HG02759 (cell line): ENCODE results near the gene THBS2.
"Not testable (repeated sequence)": the region's sequence is repeated elsewhere in the genome, so short reads cannot be mapped to it uniquely, and the experiment has no call there.

Experiments used
- ATAC-seq: cut with Tn5 transposase; IDR thresholded peaks from one replicate; pipeline ENCODE4 v1.9.1; 2021; ENCODE audit warnings: mild to moderate bottlenecking, moderate library complexity; ENCODE audit not compliant: unreplicated experiment

Gene THBS2

GRCh38 chr6:169253337-169254238, at the start of gene THBS2:
Gene THBS2, minus strand, starts transcription at chr6:169253846. Its CDS starts 3,062 bp downstream, at chr6:169250784.
- ATAC-seq = no peak

- no peak for ATAC-seq
Measured at GRCh38 chr6:169302716-169303115, 49.1 kb upstream of the THBS2 start.

- no peak for ATAC-seq
Measured at GRCh38 chr6:169302255-169302654, 48.6 kb upstream of the THBS2 start.

GRCh38 chr6:169300916-169301315, 47.3 kb upstream of the THBS2 start:
- ATAC-seq = no peak

GRCh38 chr6:169298626-169299025, 45.0 kb upstream of the THBS2 start:
- ATAC-seq = not testable (repeated sequence)

- ATAC-seq = no peak
Measured at GRCh38 chr6:169296622-169297021, 43.0 kb upstream of the THBS2 start.

GRCh38 chr6:169296170-169296569, 42.5 kb upstream of the THBS2 start:
- no peak for ATAC-seq

- ATAC-seq = no peak
Measured at GRCh38 chr6:169293196-169293595, 39.5 kb upstream of the THBS2 start.

GRCh38 chr6:169292338-169293124, 38.9 kb upstream of the THBS2 start:
- no peak for ATAC-seq

- no peak for ATAC-seq
Measured at GRCh38 chr6:169291646-169292337, 38.1 kb upstream of the THBS2 start.

GRCh38 chr6:169291148-169291547, 37.5 kb upstream of the THBS2 start:
- ATAC-seq = no peak

- no peak for ATAC-seq
Measured at GRCh38 chr6:169289619-169290339, 36.1 kb upstream of the THBS2 start.

GRCh38 chr6:169289257-169289618, 35.6 kb upstream of the THBS2 start:
- no peak for ATAC-seq

GRCh38 chr6:169288591-169288990, 34.9 kb upstream of the THBS2 start:
- no peak for ATAC-seq

- ATAC-seq = no peak
Measured at GRCh38 chr6:169287675-169288074, 34.0 kb upstream of the THBS2 start.

- ATAC-seq = no peak
Measured at GRCh38 chr6:169286961-169287360, 33.3 kb upstream of the THBS2 start.

GRCh38 chr6:169285165-169285564, 31.5 kb upstream of the THBS2 start:
- no peak for ATAC-seq

- no peak for ATAC-seq
Measured at GRCh38 chr6:169283924-169284323, 30.3 kb upstream of the THBS2 start.

GRCh38 chr6:169282043-169282442, 28.4 kb upstream of the THBS2 start:
- no peak for ATAC-seq

- ATAC-seq = no peak
Measured at GRCh38 chr6:169277619-169278018, 24.0 kb upstream of the THBS2 start.

- no peak for ATAC-seq
Measured at GRCh38 chr6:169274781-169275180, 21.1 kb upstream of the THBS2 start.
